ENCODE data around the gene IGFBP3.

The IGFBP3 gene

GRCh38 chr7:45918556-45918955 is 2.5 kb downstream of the IGFBP3 start:
- Histone ChIP-seq H3K4me3 (peak overlapping the region; percentile 64 to 67), H3K36me3 (peaks cover 29 to 37% (median 30%) of the 10 kb centered on the region in 3 donors), H3K4me1 (peaks cover 0 to 58% (median 46%) of the 10 kb centered on the region in 4 donors), H3K27ac (peak overlapping the region; percentile 0 to 13), H3K27me3 (no peaks in the 10 kb centered on the region), H3K9me3 (no peaks in the 10 kb centered on the region)
- intact Hi-C loops (cut with DNase I; ENCODE audit: low total_unique reads) = loop anchor here (5.0 kb wide), 1 partner anchor 1264 kb away; no protein-coding TSS in a partner anchor
- TF ChIP-seq CTCF (IDR thresholded peaks at IDR 0.05) = no peak
- no peak for DNase-seq

- Histone ChIP-seq H3K27ac (no peak overlapping the region), H3K36me3 (peaks cover 38 to 46% (median 39%) of the 10 kb centered on the region in 3 donors), H3K27me3 (no peaks in the 10 kb centered on the region), H3K9me3 (no peaks in the 10 kb centered on the region), H3K4me3 (peak overlapping the region; percentile 64 to 67), H3K4me1 (peaks cover 0 to 49% (median 40%) of the 10 kb centered on the region in 4 donors)
- peak; percentile 87 to 95 for TF ChIP-seq CTCF (IDR thresholded peaks at IDR 0.05)
- DNase-seq = peak; percentile 68 to 86
- intact Hi-C loops (cut with DNase I; ENCODE audit: low total_unique reads) = loop anchor here (2.0 to 5.0 kb wide), 2 partner anchors 1171 to 1265 kb away; no protein-coding TSS in a partner anchor
Measured at GRCh38 chr7:45917658-45918057, 3.4 kb downstream of the IGFBP3 start.

- H3K4me1 ChIP-seq = peaks cover 0 to 43% (median 35%) of the 10 kb centered on the region in 4 donors
- H3K9me3 ChIP-seq = no peaks in the 10 kb centered on the region
- H3K36me3 ChIP-seq = peaks cover 41 to 51% (median 44%) of the 10 kb centered on the region in 3 donors
- H3K4me3 ChIP-seq = no peak overlapping the region
- no peak for TF ChIP-seq CTCF (IDR thresholded peaks at IDR 0.05)
- no peak overlapping the region for H3K27ac ChIP-seq
- no peaks in the 10 kb centered on the region for H3K27me3 ChIP-seq
- no peak for DNase-seq
- intact Hi-C loops (cut with DNase I; ENCODE audit: low total_unique reads) = loop anchor here (2.0 to 5.0 kb wide), 2 partner anchors 1172 to 1265 kb away; no protein-coding TSS in a partner anchor
Measured at GRCh38 chr7:45917064-45917463, 4.0 kb downstream of the IGFBP3 start.

- Histone ChIP-seq H3K9me3 (no peaks in the 10 kb centered on the region), H3K36me3 (peaks cover 41 to 65% (median 44%) of the 10 kb centered on the region in 3 donors), H3K27me3 (no peaks in the 10 kb centered on the region), H3K4me1 (peaks cover 0 to 33% (median 26%) of the 10 kb centered on the region in 4 donors), H3K27ac (no peak overlapping the region), H3K4me3 (no peak overlapping the region)
- DNase-seq = no peak
- intact Hi-C loops (cut with DNase I; ENCODE audit: low total_unique reads) = loop anchor here (2.0 to 5.0 kb wide), 2 partner anchors 1173 to 1267 kb away; no protein-coding TSS in a partner anchor
- no peak for TF ChIP-seq CTCF (IDR thresholded peaks at IDR 0.05)
Measured at GRCh38 chr7:45915606-45916005, 5.5 kb downstream of the IGFBP3 start.

- Histone ChIP-seq H3K9me3 (no peaks in the 10 kb centered on the region), H3K4me3 (no peak overlapping the region), H3K27ac (no peak overlapping the region), H3K36me3 (peaks cover 41 to 65% (median 44%) of the 10 kb centered on the region in 3 donors), H3K4me1 (peaks cover 0 to 26% (median 21%) of the 10 kb centered on the region in 4 donors), H3K27me3 (no peaks in the 10 kb centered on the region)
- intact Hi-C loops (cut with DNase I; ENCODE audit: low total_unique reads) = loop anchor here (5.0 kb wide), 1 partner anchor 1267 kb away; no protein-coding TSS in a partner anchor
- no peak for DNase-seq
- TF ChIP-seq CTCF (IDR thresholded peaks at IDR 0.05) = no peak
Measured at GRCh38 chr7:45914911-45915310, 6.2 kb downstream of the IGFBP3 start.
